T-helper 22 cell (primary cell): ENCODE data around the gene MPI.
"Not testable (repeated sequence)": the region's sequence is repeated elsewhere in the genome, so short reads cannot be mapped to it uniquely, and the experiment has no call there.

ENCODE experiments used
- DNase-seq: peaks from one replicate; pipeline ENCODE4 v3.0.0-alpha.2; 2020; ENCODE audit warnings: low read depth

Gene MPI

DNA sequence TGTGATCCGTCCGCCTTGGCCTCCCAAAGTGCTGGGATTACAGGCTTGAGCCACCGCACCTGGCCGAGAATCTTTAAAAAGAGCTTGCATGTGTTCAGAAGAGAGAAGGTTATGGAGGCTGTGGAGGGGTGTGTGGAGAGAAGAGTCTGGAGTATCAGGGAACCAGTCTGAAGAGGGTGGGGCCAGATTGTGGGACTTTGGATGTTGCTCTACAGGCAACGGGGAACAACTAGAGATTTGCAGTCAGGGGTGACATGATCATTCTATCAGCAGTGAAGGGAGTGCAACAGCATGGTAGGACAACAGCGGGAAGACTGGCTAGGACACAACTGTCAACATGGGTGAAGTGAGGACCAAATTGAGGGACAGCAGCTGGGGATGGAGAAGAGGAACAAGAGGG, 25.5 kb upstream of the MPI start:
- DNase-seq, result no peak

- DNase-seq, result no peak
These were observed 24.5 kb upstream of the MPI start for GRCh38 chr15:74865316-74865715.

DNA sequence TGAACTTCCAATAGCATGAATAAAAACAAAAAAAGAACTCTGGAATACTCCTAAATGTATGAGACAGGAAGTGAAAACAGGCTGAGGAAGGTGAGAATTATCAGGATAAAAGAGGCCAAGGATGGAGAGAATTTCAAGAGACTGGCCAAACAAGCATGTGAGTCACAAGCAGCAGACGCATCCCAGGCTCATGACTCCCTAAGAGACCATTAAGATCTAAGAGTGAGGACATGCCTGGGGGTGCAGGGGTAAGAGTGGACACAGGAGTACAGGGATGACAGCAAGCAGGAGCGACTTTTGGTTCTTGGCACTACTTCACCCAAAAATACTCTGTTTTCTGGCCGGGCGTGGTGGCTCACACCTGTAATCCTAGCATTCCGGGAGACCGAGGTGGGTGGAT, 23.8 kb upstream of the MPI start:
- DNase-seq, result no peak

DNA sequence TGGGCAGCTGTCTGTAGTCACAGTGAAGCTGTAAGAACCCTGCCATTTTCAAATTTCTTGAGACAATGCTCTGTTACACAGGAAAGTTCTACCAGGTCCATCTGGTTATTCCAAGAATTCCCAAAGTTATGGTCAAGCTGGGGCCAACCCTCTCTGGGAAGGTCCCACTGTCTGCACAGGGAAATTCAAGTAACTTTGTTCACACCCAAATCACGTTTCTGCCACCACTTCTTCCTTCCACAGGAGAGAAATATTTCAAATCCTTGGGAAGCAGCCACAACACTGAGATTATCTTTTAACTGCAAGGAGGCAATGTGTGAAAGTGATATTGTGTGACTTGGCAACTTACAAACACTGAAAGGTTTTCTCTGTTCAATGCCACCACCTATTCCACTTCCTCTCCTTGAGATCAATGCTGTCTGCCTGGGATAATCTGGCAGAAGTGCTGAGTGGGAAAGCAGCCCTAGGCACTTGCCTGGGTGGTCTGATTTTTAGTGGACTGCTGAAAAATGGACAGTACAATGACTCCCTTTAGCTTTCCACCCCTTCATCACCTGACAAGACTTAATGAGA, 22.3 kb upstream of the MPI start:
- DNase-seq, result no peak

DNA sequence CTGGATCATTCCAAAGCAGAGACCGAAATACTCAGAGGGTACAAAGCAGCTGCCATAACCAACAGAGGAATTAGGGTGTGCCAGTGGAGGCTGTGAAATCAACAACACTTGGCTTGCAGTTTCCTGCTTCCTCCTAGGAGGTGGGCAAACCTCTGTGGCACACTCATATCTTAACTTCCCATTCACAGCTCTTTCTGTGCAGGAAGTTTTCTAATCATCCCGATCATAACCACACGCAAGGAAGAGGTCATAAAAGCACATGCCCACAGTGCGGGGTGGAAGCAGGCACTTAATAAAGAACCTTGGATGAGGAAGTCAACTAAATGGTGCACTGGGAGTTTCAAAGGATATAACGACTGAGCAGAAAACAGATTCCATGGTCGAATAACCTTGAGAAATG, 21.8 kb upstream of the MPI start:
- DNase-seq, result no peak

DNA sequence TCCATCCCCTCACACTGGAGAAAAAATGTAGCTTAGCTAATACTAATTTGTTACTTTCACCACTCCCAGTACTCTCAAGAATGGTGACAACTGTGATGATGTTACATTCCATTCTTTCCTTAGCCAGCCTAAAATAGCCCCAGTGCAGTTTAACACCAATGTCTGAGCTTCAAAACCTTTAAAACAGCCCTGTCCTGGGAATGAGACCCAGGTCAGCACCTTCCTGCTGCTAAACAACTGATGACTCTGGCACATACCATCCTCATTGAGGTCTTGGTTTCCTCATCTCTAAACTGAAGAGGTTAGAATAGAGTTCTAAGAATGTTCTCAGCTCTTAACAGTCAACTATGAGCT, 20.5 kb upstream of the MPI start:
- no peak for DNase-seq

- DNase-seq, result no peak
These were observed 20.0 kb upstream of the MPI start for GRCh38 chr15:74869726-74870407.

- DNase-seq, result no peak
These were observed 19.2 kb upstream of the MPI start for GRCh38 chr15:74870436-74871215.

DNA sequence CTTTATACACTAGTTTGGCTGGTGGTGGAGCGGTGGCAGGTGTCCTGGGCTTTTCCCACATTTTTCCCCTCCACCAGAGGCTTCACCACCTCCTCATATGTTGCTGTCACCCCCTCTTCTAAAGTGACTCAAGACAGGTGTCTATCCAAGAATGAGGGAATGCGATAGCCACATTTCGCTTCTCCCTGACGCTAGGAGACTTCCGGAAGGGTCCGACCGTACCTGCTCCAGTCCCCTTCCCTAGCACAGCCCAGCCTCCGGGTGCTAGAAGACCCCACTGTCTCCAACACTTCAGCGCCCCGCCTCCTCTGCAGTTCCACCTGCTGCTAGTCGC, 17.2 kb upstream of the MPI start:
- DNase-seq, result no peak

- DNase-seq, result peak; percentile 87
These were observed 16.6 kb upstream of the MPI start, which contains the start of gene SCAMP2 for GRCh38 chr15:74873036-74873755. Gene SCAMP2 (minus strand): TSS chr15:74873365. CDS start chr15:74873255, 110 bp downstream.

GRCh38 chr15:74873756-74874424, 16.0 kb upstream of the MPI start:
- no peak for DNase-seq

DNA sequence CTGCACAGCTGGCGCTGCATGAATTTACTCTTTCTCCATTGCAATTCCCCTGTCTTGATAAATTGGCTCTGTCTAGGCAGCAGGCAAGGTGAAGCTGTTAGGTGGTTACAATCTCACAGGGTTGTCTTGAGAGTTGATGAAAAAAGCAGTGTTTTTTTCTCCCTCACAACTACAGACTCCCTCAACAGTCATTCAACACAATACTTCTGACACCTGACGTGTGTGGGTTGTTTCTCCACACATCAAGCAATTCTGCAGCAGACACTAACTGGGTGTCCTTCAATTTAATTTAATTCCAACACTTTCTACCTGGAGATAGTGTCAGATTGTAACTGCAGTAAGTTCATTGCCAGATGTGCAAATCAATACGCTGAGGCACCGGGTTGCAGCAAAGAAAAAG, 11.6 kb upstream of the MPI start:
- DNase-seq, result no peak

DNA sequence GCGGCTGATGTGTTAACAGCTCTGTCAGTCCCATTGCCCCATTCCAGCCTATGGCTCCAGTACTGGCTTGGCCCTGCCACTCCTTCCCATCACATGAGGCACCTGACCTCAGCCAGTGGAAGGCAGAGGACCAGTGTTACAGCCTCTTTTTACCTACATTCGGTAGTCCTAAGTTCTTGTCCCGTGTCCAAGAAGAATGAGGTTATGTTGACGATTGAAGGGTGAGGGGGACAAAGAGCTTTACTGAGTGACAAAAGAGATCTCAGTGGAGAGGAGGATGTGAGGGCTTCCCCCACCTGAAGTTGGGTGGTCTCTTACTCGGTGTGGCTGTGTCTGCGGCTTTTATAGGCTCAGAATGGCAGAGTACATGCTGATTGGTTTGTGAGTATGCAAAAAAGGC, 7.3 kb upstream of the MPI start:
- no peak for DNase-seq

GRCh38 chr15:74884428-74885223, 5.2 kb upstream of the MPI start:
- DNase-seq, result no peak

- no peak for DNase-seq
These were observed 4.4 kb upstream of the MPI start for GRCh38 chr15:74885461-74885860.

- not testable (repeated sequence) for DNase-seq
These were observed 2.2 kb upstream of the MPI start for GRCh38 chr15:74887537-74888193.

DNA sequence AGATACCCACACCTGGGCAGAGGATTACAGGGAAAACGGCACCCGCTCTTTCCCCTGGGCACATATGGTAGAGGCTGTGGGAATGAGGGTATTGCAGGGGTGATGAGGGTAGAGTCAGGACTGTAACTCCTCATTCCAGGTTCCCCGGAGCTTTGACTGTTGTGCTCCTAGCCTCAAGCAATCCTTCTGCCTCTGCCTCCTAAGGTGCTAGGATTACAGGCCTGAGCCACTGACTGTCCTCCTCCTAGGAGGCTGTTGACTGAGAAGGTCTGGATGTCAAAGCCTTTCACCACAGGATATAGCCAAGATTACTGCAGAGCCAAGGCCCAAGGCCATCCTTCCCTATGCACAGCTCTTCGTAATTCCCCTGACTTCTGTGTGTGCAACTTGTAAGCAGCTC, 1.1 kb upstream of the MPI start:
- no peak for DNase-seq

- DNase-seq, result no peak
These were observed 406 bp upstream of the MPI start for GRCh38 chr15:74889390-74889882.

GRCh38 chr15:74890665-74890960, 771 bp downstream of the MPI start:
- no peak for DNase-seq

DNA sequence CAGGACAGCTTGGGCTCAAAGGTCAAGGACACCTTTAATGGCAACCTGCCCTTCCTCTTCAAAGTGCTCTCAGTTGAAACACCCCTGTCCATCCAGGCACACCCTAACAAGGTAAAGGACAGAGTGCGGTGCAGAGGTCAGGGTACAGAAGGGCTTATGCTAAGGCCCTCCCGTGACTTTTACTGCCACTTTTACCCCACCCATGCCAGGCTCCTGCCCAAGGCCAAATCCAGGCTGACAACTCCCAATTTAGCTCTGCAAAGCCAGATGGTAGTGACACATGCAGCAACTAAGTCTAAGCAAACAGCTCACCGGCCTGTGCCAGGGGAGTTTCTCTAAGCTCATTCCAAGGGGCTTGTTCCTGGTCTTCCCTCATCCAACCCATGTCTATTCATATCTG, 1.6 kb downstream of the MPI start:
- DNase-seq, result no peak

- DNase-seq, result no peak
These were observed 2.5 kb downstream of the MPI start for GRCh38 chr15:74892313-74892712.
